ENCODE measurements around the gene NUDT19.

NUDT19 gene

GRCh38 chr19:32718286-32718685, 26.7 kb downstream of the NUDT19 start:
- no peaks in the 10 kb centered on the region for H3K27me3 ChIP-seq (ENCODE audit: insufficient read depth, low read length)
- no peaks in the 10 kb centered on the region for H3K9me3 ChIP-seq (ENCODE audit: low read length)
- H3K9ac ChIP-seq (ENCODE audit: low read length): no peak overlapping the region
- TF ChIP-seq, protein P1, sequence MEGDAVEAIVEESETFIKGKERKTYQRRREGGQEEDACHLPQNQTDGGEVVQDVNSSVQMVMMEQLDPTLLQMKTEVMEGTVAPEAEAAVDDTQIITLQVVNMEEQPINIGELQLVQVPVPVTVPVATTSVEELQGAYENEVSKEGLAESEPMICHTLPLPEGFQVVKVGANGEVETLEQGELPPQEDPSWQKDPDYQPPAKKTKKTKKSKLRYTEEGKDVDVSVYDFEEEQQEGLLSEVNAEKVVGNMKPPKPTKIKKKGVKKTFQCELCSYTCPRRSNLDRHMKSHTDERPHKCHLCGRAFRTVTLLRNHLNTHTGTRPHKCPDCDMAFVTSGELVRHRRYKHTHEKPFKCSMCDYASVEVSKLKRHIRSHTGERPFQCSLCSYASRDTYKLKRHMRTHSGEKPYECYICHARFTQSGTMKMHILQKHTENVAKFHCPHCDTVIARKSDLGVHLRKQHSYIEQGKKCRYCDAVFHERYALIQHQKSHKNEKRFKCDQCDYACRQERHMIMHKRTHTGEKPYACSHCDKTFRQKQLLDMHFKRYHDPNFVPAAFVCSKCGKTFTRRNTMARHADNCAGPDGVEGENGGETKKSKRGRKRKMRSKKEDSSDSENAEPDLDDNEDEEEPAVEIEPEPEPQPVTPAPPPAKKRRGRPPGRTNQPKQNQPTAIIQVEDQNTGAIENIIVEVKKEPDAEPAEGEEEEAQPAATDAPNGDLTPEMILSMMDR (IDR thresholded peaks at IDR 0.05; ENCODE audit: low read length): no peak
- TF ChIP-seq EZH2 (IDR thresholded peaks at IDR 0.05; ENCODE audit: borderline replicate concordance, low read length): no peak
- no peak overlapping the region for H3K27ac ChIP-seq (ENCODE audit: low read depth, low read length, poor library complexity, severe bottlenecking)
- H3F3A ChIP-seq (ENCODE audit: insufficient read depth, low read length): no peaks in the 10 kb centered on the region
- H3K9me2 ChIP-seq (ENCODE audit: low read depth, low read length): no peaks in the 10 kb centered on the region
- no peak overlapping the region for H3K4me3 ChIP-seq (ENCODE audit: low read depth, low read length, poor library complexity, severe bottlenecking)
- no peaks in the 10 kb centered on the region for H3K79me2 ChIP-seq (ENCODE audit: insufficient read depth, low read length)
- H3K4me2 ChIP-seq (ENCODE audit: low read length): no peak overlapping the region
- H3K36me3 ChIP-seq (ENCODE audit: insufficient read depth, low read length): peaks cover 20% of the 10 kb centered on the region
- no peaks in the 10 kb centered on the region for H4K20me1 ChIP-seq (ENCODE audit: insufficient read depth, low read length)
- H3K4me1 ChIP-seq (ENCODE audit: insufficient read depth, low read length, severe bottlenecking): no peaks in the 10 kb centered on the region
- no peak overlapping the region for H2AFZ ChIP-seq (ENCODE audit: low read length)

DNA sequence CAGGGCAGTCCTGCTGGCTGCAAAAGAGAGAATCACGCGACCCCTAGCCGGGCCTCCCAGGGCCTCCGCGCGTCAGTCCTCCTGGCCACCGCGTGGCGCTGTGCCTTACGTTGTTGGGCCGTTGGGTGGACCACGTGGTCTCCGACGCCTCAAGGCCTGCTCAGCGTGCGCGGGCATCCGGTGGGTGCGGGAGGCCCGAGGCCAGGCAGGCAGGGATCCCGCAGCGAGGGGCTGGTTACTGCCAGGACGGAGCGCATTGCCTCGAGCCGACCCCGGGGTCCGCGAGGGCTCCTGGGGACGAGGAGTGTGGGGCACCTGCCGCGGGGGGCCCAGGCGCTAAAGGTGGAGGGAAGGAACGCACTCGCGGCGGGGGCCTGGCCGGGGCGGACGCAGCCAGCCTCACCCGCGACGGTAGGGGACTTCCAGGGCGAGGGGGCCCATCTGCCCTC, 28.0 kb downstream of the NUDT19 start, which contains the start of gene TDRD12:
Gene TDRD12, plus strand, starts transcription at position 157 of the 449 bp plus-strand sequence. CDS start 306 bp downstream, outside the sequence.
- Histone ChIP-seq H3K4me3 (ENCODE audit: low read depth, low read length, poor library complexity, severe bottlenecking) (no peak within 1 kb of the TSS), H3F3A (ENCODE audit: insufficient read depth, low read length) (no peaks in the 10 kb centered on the region), H4K20me1 (ENCODE audit: insufficient read depth, low read length) (no peaks in the 10 kb centered on the region), H3K4me2 (ENCODE audit: low read length) (no peak within 1 kb of the TSS), H3K36me3 (ENCODE audit: insufficient read depth, low read length) (peaks cover 8% of the 10 kb centered on the region), H3K9me2 (ENCODE audit: low read depth, low read length) (no peaks in the 10 kb centered on the region), H3K27ac (ENCODE audit: low read depth, low read length, poor library complexity, severe bottlenecking) (no peak within 1 kb of the TSS), H3K4me1 (ENCODE audit: insufficient read depth, low read length, severe bottlenecking) (no peaks in the 10 kb centered on the region), H2AFZ (ENCODE audit: low read length) (no peak within 1 kb of the TSS), H3K27me3 (ENCODE audit: insufficient read depth, low read length) (no peaks in the 10 kb centered on the region), H3K9me3 (ENCODE audit: low read length) (no peaks in the 10 kb centered on the region), H3K9ac (ENCODE audit: low read length) (no peak within 1 kb of the TSS), H3K79me2 (ENCODE audit: insufficient read depth, low read length) (no peaks in the 10 kb centered on the region)
- no peak for TF ChIP-seq EZH2 (IDR thresholded peaks at IDR 0.05; ENCODE audit: borderline replicate concordance, low read length)
- TF ChIP-seq, protein P1 (IDR thresholded peaks at IDR 0.05; ENCODE audit: low read length): peak; percentile 22; the same call in 1 of the 2 replicates

DNA sequence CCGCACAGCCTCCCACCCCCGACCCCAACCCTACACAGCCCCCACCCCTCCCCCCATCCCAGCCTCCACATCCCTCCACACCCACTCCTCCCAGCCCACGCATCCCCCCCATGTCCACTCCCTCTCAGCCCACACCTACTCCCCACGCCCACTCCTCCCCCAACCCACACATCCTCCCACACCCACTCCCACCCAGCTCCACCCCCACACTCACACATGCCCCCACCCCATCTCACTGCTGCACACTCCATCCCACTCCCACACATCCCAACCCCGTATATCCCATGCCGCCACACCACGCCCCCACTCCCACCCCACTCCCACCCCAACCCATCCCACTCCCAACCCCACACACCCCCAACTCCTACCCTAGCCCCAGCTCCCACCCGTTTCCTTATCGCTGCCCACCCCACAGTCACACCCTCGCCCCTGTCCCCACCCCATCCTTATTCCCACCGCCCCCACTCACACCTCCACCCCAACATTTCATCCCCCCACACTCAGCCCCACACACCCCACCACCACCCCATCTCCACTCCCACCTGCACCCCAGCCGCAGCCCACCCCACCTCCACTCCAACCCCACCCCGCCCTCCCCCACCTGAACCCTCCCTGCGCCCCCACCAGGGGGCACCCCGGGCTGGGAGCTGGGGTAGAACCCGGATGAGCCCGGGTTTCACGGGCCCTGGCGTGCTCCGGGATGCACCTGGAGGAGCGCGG, 28.8 kb downstream of the NUDT19 start:
- no peaks in the 10 kb centered on the region for H3K9me3 ChIP-seq (ENCODE audit: low read length)
- no peak overlapping the region for H3K4me3 ChIP-seq (ENCODE audit: low read depth, low read length, poor library complexity, severe bottlenecking)
- no peaks in the 10 kb centered on the region for H3K9me2 ChIP-seq (ENCODE audit: low read depth, low read length)
- TF ChIP-seq, protein P1 (IDR thresholded peaks at IDR 0.05; ENCODE audit: low read length): no peak
- no peak for TF ChIP-seq EZH2 (IDR thresholded peaks at IDR 0.05; ENCODE audit: borderline replicate concordance, low read length)
- no peak overlapping the region for H2AFZ ChIP-seq (ENCODE audit: low read length)
- no peaks in the 10 kb centered on the region for H3K79me2 ChIP-seq (ENCODE audit: insufficient read depth, low read length)
- H3F3A ChIP-seq (ENCODE audit: insufficient read depth, low read length): no peaks in the 10 kb centered on the region
- no peak overlapping the region for H3K9ac ChIP-seq (ENCODE audit: low read length)
- H3K4me2 ChIP-seq (ENCODE audit: low read length): no peak overlapping the region
- no peaks in the 10 kb centered on the region for H3K4me1 ChIP-seq (ENCODE audit: insufficient read depth, low read length, severe bottlenecking)
- H3K27ac ChIP-seq (ENCODE audit: low read depth, low read length, poor library complexity, severe bottlenecking): no peak overlapping the region
- H4K20me1 ChIP-seq (ENCODE audit: insufficient read depth, low read length): no peaks in the 10 kb centered on the region
- H3K27me3 ChIP-seq (ENCODE audit: insufficient read depth, low read length): no peaks in the 10 kb centered on the region
- 0 out of 2 replicates have a peak, but pooled peaks cover 1% of the 10 kb centered on the region for H3K36me3 ChIP-seq (ENCODE audit: insufficient read depth, low read length)

Measured in OCI-LY1 (cell line).